H1 (cell line): ENCODE measurements around the gene ZNF516. TPM values are rescaled to one million over a fixed set of nuclear protein-coding genes. Genes with fewer than 3 reads are reported as not detected.

ENCODE experiments used
- ATF3 ChIP-seq: IDR thresholded peaks from 2 replicates; pipeline ENCODE4 v1.6.1; 2011; ENCODE audit warnings: low read depth, mild to moderate bottlenecking, low read length; ENCODE audit not compliant: insufficient read depth
- BACH1 ChIP-seq: IDR thresholded peaks from 2 replicates; pipeline ENCODE4 v1.6.1; 2012; ENCODE audit warnings: low read length, improper control_type of control experiment
- BCL11A ChIP-seq, 2 experiments: IDR thresholded peaks; one replicate each; pipeline ENCODE4 v1.6.1; 2011; ENCODE audit warnings: low read depth in 2 of 2, low read length in 2 of 2, mild to moderate bottlenecking in 2 of 2
- CHD1 ChIP-seq: IDR thresholded peaks from 2 replicates; pipeline ENCODE4 v1.6.1; 2012; ENCODE audit warnings: low read depth, low read length, improper control_type of control experiment
- CHD2 ChIP-seq: IDR thresholded peaks from 2 replicates; pipeline ENCODE4 v1.6.1; 2012; ENCODE audit warnings: low read length, improper control_type of control experiment
- CREB1 ChIP-seq: IDR thresholded peaks from 2 replicates; pipeline ENCODE4 v1.6.1; 2012; ENCODE audit warnings: inconsistent platforms
- CTCF ChIP-seq, 3 experiments: IDR thresholded peaks; 1 replicate in 2 of 3; 2 replicates in 1 of 3; pipeline versions ENCODE4 v1.5.1 to v1.6.1; 2011; ENCODE audit warnings: low read length in 3 of 3, mild to moderate bottlenecking in 3 of 3, inconsistent platforms in 2 of 3, low read depth in 1 of 3, moderate library complexity in 1 of 3; ENCODE audit not compliant: insufficient read depth in 1 of 3; ENCODE audit errors: control extremely low read depth in 1 of 3
- E2F6 ChIP-seq: IDR thresholded peaks from 2 replicates; pipeline ENCODE4 v1.6.1; 2012; ENCODE audit warnings: inconsistent platforms
- EP300 ChIP-seq, 2 experiments: IDR thresholded peaks; 1 replicate in 1 of 2; 2 replicates in 1 of 2; pipeline ENCODE4 v1.6.1; 2011 to 2012; ENCODE audit warnings: low read depth in 2 of 2, low read length in 2 of 2, mild to moderate bottlenecking in 2 of 2, borderline replicate concordance in 1 of 2, inconsistent platforms in 1 of 2, moderate library complexity in 1 of 2
- EZH2 ChIP-seq: fragments of 200-600 bp; sonication (generic); IDR thresholded peaks from 2 replicates; pipeline ENCODE4 v1.7.1; 2012; ENCODE audit warnings: low read depth, mild to moderate bottlenecking, moderate library complexity, low read length, inconsistent platforms; ENCODE audit not compliant: severe bottlenecking
- GABPA ChIP-seq: IDR thresholded peaks from 2 replicates; pipeline ENCODE4 v1.6.1; 2011; ENCODE audit warnings: mild to moderate bottlenecking, low read length, moderate library complexity, borderline replicate concordance; ENCODE audit not compliant: insufficient read depth
- GTF2F1 ChIP-seq: IDR thresholded peaks from 2 replicates; pipeline ENCODE4 v1.6.1; 2012; ENCODE audit warnings: low read depth, low read length, improper control_type of control experiment, borderline replicate concordance
- HDAC2 ChIP-seq, 2 experiments: fragments of 300-600 bp in 1 of 2; sonication (generic) in 1 of 2; IDR thresholded peaks; 2 replicates each; pipeline ENCODE4 v1.6.1; 2011 to 2012; ENCODE audit warnings: low read depth in 2 of 2, low read length in 2 of 2, mild to moderate bottlenecking in 2 of 2, moderate library complexity in 2 of 2, borderline replicate concordance in 1 of 2, inconsistent platforms in 1 of 2
- KDM4A ChIP-seq: IDR thresholded peaks from one replicate; pipeline ENCODE4 v1.7.1; 2012; ENCODE audit warnings: low read depth, mild to moderate bottlenecking, moderate library complexity, low read length, inconsistent platforms; ENCODE audit not compliant: severe bottlenecking
- MAX ChIP-seq: IDR thresholded peaks from 2 replicates; pipeline ENCODE4 v1.6.1; 2012; ENCODE audit warnings: inconsistent platforms
- NRF1 ChIP-seq: IDR thresholded peaks from 2 replicates; pipeline ENCODE4 v1.6.1; 2011; ENCODE audit warnings: mild to moderate bottlenecking, low read depth, low read length, improper control_type of control experiment
- SIRT6 ChIP-seq: IDR thresholded peaks from one replicate; pipeline ENCODE4 v1.7.1; 2012; ENCODE audit warnings: low read length, inconsistent platforms
- TEAD4 ChIP-seq: IDR thresholded peaks from 2 replicates; pipeline ENCODE4 v1.6.1; 2012; ENCODE audit warnings: low read depth, low read length, inconsistent platforms, mixed read lengths
- YY1 ChIP-seq: IDR thresholded peaks from 2 replicates; pipeline ENCODE4 v1.6.1; 2011; ENCODE audit warnings: low read depth, mild to moderate bottlenecking, low read length
- polyA plus RNA-seq, 7 experiments: library from polyadenylated mRNA; depleted of rRNA in 3 of 7; stranded (reverse) in 5 of 7; unstranded in 2 of 7; fragments of >200 nt in 5 of 7; fragments of 200-250 nt in 2 of 7; gene quantifications; 1 replicate in 5 of 7; 2 replicates in 1 of 7; 4 replicates in 1 of 7; pipeline versions ENCODE4 v1.2.1 to v1.2.3, GENCODE V29; 2011 to 2013; ENCODE audit warnings: missing spikeins in 2 of 7, mixed read lengths in 2 of 7
- total RNA-seq: library from RNA; stranded (reverse); fragmentation: NEBNext Ultra II Directional; extraction: Animal tissue kit (Norgen Biotek cat#: 25700); gene quantifications from 2 replicates; pipeline ENCODE4 v1.2.1, GENCODE V29; 2021

The ZNF516 gene
- total and polyA plus RNA-seq, 2 of the 8 experiments (the other 6 are each of a cell fraction or from before 2014, with no cell fraction given), result 7.3 to 17.0 TPM

GRCh38 chr18:76490670-76491472, 4.2 kb downstream of the ZNF516 start (continued):
- TF ChIP-seq ATF3, result no peak
- TF ChIP-seq NRF1, result no peak
- peak in 1 of 2 experiments; percentile 74; a peak in 1 of 4 replicates for TF ChIP-seq HDAC2 (IDR thresholded peaks at IDR 0.05; ENCODE audit: borderline replicate concordance in 1 of 2, low read depth in 2 of 2, low read length in 2 of 2)
- TF ChIP-seq BACH1, result no peak
- TF ChIP-seq TEAD4, result no peak
- no peak for TF ChIP-seq YY1
- no peak for TF ChIP-seq SIRT6
- no peak for TF ChIP-seq CHD1
- peak; percentile 48 for TF ChIP-seq KDM4A
- no peak for TF ChIP-seq GTF2F1
- TF ChIP-seq EZH2, result no peak
- no peak for TF ChIP-seq CHD2
- no peak for TF ChIP-seq GABPA
- TF ChIP-seq EP300 (IDR thresholded peaks at IDR 0.05; ENCODE audit: borderline replicate concordance in 1 of 2, low read depth in 2 of 2, low read length in 2 of 2), result no peak
- TF ChIP-seq E2F6, result no peak
- no peak for TF ChIP-seq CTCF (IDR thresholded peaks at IDR 0.05; ENCODE audit: control extremely low read depth in 1 of 3, insufficient read depth in 1 of 3, low read depth in 1 of 3, low read length in 3 of 3)
- no peak for TF ChIP-seq MAX
- TF ChIP-seq CREB1, result no peak
- no peak for TF ChIP-seq BCL11A (IDR thresholded peaks at IDR 0.05; ENCODE audit: low read depth in 2 of 2, low read length in 2 of 2)
